ENCODE measurements around the gene ZNF519.

DNA sequence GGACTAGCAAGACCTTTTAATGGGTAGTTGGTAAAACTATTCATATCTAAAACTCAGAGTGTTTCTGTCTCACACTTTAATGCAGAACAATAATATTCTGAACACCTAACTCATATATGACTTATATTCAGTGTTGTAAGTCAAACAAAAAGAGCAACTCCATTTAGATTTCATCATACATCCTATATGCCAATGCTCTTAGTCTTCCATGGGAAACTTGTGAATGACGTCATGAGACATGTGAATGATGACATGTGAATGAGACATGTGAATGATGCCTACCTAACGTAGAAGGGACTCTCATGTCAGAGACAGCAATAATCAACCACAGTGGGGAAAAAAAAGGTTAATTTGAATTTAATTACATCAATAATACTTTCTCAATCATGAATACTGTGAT lies 28.0 kb downstream of the ZNF519 start:
- TF ChIP-seq, protein P1, sequence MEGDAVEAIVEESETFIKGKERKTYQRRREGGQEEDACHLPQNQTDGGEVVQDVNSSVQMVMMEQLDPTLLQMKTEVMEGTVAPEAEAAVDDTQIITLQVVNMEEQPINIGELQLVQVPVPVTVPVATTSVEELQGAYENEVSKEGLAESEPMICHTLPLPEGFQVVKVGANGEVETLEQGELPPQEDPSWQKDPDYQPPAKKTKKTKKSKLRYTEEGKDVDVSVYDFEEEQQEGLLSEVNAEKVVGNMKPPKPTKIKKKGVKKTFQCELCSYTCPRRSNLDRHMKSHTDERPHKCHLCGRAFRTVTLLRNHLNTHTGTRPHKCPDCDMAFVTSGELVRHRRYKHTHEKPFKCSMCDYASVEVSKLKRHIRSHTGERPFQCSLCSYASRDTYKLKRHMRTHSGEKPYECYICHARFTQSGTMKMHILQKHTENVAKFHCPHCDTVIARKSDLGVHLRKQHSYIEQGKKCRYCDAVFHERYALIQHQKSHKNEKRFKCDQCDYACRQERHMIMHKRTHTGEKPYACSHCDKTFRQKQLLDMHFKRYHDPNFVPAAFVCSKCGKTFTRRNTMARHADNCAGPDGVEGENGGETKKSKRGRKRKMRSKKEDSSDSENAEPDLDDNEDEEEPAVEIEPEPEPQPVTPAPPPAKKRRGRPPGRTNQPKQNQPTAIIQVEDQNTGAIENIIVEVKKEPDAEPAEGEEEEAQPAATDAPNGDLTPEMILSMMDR (IDR thresholded peaks at IDR 0.05), result no peak
- no peak for TF ChIP-seq POLR2A (IDR thresholded peaks at IDR 0.05)
